ENCODE data around the gene HNRNPC. TPM values are rescaled to one million over a fixed set of nuclear protein-coding genes. Genes with fewer than 3 reads are reported as not detected.

HNRNPC gene
- total and polyA plus RNA-seq, 2 donors (not counting 1 experiment from before 2014, with no cell fraction given): 543 to 885 TPM

GRCh38 chr14:21233457-21234076, 35.7 kb downstream of the HNRNPC start:
- Histone ChIP-seq H3K4me1 (ENCODE audit: control insufficient read depth, extremely low read depth, insufficient read depth, low read length) (no peaks in the 10 kb centered on the region), H3K9ac (ENCODE audit: insufficient read depth, low read length) (no peak overlapping the region), H3K4me2 (ENCODE audit: extremely low read depth, insufficient read depth, low read length) (no peak overlapping the region), H3K4me3 (replicated peaks in 1 of 4; ENCODE audit: control extremely low read depth in 1 of 4, insufficient read depth in 1 of 4, low read depth in 3 of 4, low read length in 4 of 4) (no peak overlapping the region), H3K79me2 (ENCODE audit: control insufficient read depth, insufficient read depth, low read length) (peaks cover 96% of the 10 kb centered on the region), H3K27ac (ENCODE audit: insufficient read depth, low read length) (no peak overlapping the region), H3K36me3 (ENCODE audit: control insufficient read depth, insufficient read depth, low read length) (peaks cover 18% of the 10 kb centered on the region), H3K9me3 (ENCODE audit: control insufficient read depth, insufficient read depth, low read depth, low read length) (no peaks in the 10 kb centered on the region), H3K27me3 (ENCODE audit: control insufficient read depth, insufficient read depth, low read length) (no peaks in the 10 kb centered on the region), H2AFZ (ENCODE audit: low read length) (no peak overlapping the region), H4K20me1 (ENCODE audit: control insufficient read depth, extremely low read depth, insufficient read depth, low read length) (no peaks in the 10 kb centered on the region)
- DNase-seq (ENCODE audit: low read depth in 2 of 2): peak in 1 of 2 donors; percentile 18
- TF ChIP-seq EZH2 (IDR thresholded peaks at IDR 0.05; ENCODE audit: low read length, missing control alignments): no peak
- peak; percentile 34 to 38 for TF ChIP-seq CTCF (conservative IDR thresholded peaks at IDR 0.05 in 1 of 2, IDR thresholded peaks at IDR 0.05 in 1 of 2; ENCODE audit: low read depth in 1 of 2, low read length in 2 of 2)

GRCh38 chr14:21231020-21231652, 38.1 kb downstream of the HNRNPC start:
- H2AFZ ChIP-seq (ENCODE audit: low read length): no peak overlapping the region

More at GRCh38 chr14:21231020-21231652, 38.1 kb downstream of the HNRNPC start:
- H3K4me1 ChIP-seq (ENCODE audit: control insufficient read depth, extremely low read depth, insufficient read depth, low read length): no peaks in the 10 kb centered on the region
- peaks cover 18% of the 10 kb centered on the region for H3K36me3 ChIP-seq (ENCODE audit: control insufficient read depth, insufficient read depth, low read length)
- TF ChIP-seq CTCF (conservative IDR thresholded peaks at IDR 0.05 in 1 of 2, IDR thresholded peaks at IDR 0.05 in 1 of 2; ENCODE audit: low read depth in 1 of 2, low read length in 2 of 2): no peak
- TF ChIP-seq EZH2 (IDR thresholded peaks at IDR 0.05; ENCODE audit: low read length, missing control alignments): no peak
- H3K27me3 ChIP-seq (ENCODE audit: control insufficient read depth, insufficient read depth, low read length): no peaks in the 10 kb centered on the region
- no peak overlapping the region for H3K27ac ChIP-seq (ENCODE audit: insufficient read depth, low read length)
- H3K9me3 ChIP-seq (ENCODE audit: control insufficient read depth, insufficient read depth, low read depth, low read length): no peaks in the 10 kb centered on the region
- no peak overlapping the region for H3K4me3 ChIP-seq (replicated peaks in 1 of 4; ENCODE audit: control extremely low read depth in 1 of 4, insufficient read depth in 1 of 4, low read depth in 3 of 4, low read length in 4 of 4)
- no peak overlapping the region for H3K4me2 ChIP-seq (ENCODE audit: extremely low read depth, insufficient read depth, low read length)
- no peaks in the 10 kb centered on the region for H4K20me1 ChIP-seq (ENCODE audit: control insufficient read depth, extremely low read depth, insufficient read depth, low read length)
- no peak for DNase-seq (ENCODE audit: low read depth in 2 of 2)
- H3K9ac ChIP-seq (ENCODE audit: insufficient read depth, low read length): no peak overlapping the region
- H3K79me2 ChIP-seq (ENCODE audit: control insufficient read depth, insufficient read depth, low read length): peaks cover 96% of the 10 kb centered on the region

All from fibroblast of lung (primary cell).